ENCODE measurements around the gene MELTF.

Gene MELTF

DNA sequence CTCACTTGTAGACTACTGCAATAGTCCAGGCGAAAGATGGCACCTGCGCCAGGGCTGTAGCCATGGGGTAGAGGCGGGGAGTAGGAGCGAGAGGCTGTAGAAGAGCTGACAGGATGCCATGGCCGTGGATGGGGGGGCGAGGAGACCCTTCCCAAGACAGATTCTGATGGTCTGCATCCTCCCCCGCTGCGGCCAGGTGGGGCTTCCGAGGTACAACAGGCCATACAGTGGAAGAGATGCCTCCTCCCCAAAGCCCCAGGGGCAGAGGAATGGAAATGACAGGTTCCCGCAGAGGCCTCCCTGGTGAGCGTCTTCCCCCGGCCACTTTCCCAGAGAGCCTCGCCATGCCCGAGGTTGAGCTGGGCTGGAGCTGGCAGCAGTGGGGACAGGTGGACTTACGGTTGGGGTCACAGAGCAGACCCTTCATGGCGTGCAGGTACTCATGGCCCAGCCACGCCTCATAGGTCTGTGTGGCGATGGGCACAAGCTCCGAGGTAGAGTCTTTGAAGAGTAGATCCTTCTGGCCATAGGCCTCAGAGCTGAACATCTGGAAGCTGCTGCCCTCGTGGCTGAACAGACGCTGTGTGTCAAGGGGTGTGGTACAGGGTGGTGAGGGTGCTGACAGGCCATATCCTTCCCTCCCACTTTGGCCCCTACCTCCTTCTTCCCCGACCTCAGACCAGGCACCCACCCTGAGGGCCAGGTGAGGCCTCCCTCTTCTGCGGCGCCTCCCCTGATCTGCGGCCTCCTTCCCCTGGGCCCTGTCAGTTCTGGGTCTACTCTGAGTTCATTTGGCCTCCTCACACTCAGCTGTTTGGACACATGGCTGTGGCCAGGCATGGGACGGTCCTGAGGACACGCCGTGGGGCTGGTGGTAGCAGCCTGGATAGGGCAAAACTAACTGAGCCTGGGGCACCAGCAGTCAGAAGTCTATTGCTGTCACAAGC is 13.6 kb downstream of the MELTF start:
- Histone ChIP-seq H3K4me3 (ENCODE audit: low read length) (no peak overlapping the region), H3K27ac (ENCODE audit: low read length) (no peak overlapping the region), H3K9me3 (ENCODE audit: control insufficient read depth, low read depth, low read length) (no peaks in the 10 kb centered on the region), H3K36me3 (ENCODE audit: control insufficient read depth, low read depth, low read length) (no peaks in the 10 kb centered on the region), H3K4me1 (ENCODE audit: control insufficient read depth, low read depth, low read length) (peaks cover 3% of the 10 kb centered on the region), H3K27me3 (ENCODE audit: control insufficient read depth, insufficient read depth, low read length) (no peaks in the 10 kb centered on the region), H3K9ac (ENCODE audit: low read length) (no peak overlapping the region)

DNA sequence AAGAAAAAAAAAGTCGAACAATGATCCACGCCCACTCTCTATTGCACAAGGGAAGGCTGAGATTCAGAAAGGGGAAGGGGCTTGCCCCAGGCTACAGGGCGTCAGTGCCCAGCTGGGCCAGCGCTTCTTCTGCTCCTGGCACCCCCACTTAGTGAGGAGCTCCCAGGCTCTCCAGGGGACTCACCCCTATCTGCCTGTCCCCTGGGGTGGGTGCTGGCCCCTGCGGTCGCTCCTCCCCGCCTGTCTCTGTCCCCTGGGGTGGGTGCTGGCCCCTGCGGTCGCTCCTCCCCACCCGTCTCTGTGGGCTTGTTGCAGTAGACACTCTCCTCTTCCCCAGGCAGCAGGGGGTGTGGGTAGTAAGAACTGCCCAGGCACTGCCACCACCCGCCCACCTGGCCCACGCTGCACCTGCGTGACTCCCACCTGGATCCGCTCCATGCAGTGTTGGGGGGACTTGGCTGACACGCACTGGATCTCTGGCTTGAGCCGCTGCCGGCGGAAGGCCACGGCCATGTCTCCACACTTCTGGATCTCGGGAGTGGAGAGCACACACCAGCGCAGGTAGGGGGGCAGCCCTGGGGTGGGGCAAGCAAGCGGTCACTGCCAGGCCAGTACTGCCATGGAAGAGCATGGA is 14.6 kb downstream of the MELTF start:
- Histone ChIP-seq H3K36me3 (ENCODE audit: control insufficient read depth, low read depth, low read length) (no peaks in the 10 kb centered on the region), H3K27ac (ENCODE audit: low read length) (no peak overlapping the region), H3K27me3 (ENCODE audit: control insufficient read depth, insufficient read depth, low read length) (no peaks in the 10 kb centered on the region), H3K4me1 (ENCODE audit: control insufficient read depth, low read depth, low read length) (no peaks in the 10 kb centered on the region), H3K4me3 (ENCODE audit: low read length) (no peak overlapping the region), H3K9me3 (ENCODE audit: control insufficient read depth, low read depth, low read length) (no peaks in the 10 kb centered on the region), H3K9ac (ENCODE audit: low read length) (no peak overlapping the region)

DNA sequence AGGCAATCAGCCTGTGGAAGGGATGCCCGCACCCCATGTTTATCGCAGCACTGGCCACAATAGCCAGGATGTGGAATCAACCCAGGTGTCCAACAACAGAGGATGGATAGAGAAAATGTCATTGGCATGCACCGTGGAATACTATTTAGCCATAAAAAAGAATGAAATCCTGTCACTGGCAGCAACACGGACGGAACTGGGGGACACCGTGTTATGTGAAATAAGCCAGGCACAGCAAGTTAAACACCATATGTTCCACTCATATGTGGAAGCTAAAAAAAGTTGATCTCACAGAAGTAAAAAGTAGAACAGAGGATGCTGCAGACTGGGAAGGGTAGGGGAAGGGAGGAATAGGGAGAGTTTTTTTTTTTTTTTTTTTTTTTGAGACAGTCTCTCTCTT is 15.6 kb downstream of the MELTF start:
- no peaks in the 10 kb centered on the region for H3K27me3 ChIP-seq (ENCODE audit: control insufficient read depth, insufficient read depth, low read length)
- H3K36me3 ChIP-seq (ENCODE audit: control insufficient read depth, low read depth, low read length): no peaks in the 10 kb centered on the region
- H3K9ac ChIP-seq (ENCODE audit: low read length): no peak overlapping the region
- no peaks in the 10 kb centered on the region for H3K9me3 ChIP-seq (ENCODE audit: control insufficient read depth, low read depth, low read length)
- no peak overlapping the region for H3K4me3 ChIP-seq (ENCODE audit: low read length)
- H3K4me1 ChIP-seq (ENCODE audit: control insufficient read depth, low read depth, low read length): no peaks in the 10 kb centered on the region
- no peak overlapping the region for H3K27ac ChIP-seq (ENCODE audit: low read length)

DNA sequence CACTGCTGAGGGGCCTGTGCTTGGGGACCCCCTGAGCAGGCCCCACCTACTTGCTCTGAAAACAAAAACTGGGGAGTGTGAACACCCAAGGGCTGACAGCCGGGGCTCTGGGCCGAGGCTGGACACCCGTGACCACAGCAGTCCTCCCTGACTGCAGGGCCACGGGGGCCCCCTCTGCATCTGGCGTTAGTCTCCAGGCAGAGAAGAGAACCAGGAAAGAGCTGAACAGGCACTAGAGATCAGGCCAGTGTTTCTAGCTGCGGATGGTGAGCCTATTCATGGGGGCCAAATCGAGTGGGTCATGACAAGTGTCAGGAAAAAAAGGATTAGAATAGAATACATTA is 17.1 kb downstream of the MELTF start:
- Histone ChIP-seq H3K9ac (ENCODE audit: low read length) (no peak overlapping the region), H3K36me3 (ENCODE audit: control insufficient read depth, low read depth, low read length) (no peaks in the 10 kb centered on the region), H3K4me3 (ENCODE audit: low read length) (no peak overlapping the region), H3K27me3 (ENCODE audit: control insufficient read depth, insufficient read depth, low read length) (no peaks in the 10 kb centered on the region), H3K27ac (ENCODE audit: low read length) (no peak overlapping the region), H3K9me3 (ENCODE audit: control insufficient read depth, low read depth, low read length) (no peaks in the 10 kb centered on the region), H3K4me1 (ENCODE audit: control insufficient read depth, low read depth, low read length) (no peaks in the 10 kb centered on the region)

DNA sequence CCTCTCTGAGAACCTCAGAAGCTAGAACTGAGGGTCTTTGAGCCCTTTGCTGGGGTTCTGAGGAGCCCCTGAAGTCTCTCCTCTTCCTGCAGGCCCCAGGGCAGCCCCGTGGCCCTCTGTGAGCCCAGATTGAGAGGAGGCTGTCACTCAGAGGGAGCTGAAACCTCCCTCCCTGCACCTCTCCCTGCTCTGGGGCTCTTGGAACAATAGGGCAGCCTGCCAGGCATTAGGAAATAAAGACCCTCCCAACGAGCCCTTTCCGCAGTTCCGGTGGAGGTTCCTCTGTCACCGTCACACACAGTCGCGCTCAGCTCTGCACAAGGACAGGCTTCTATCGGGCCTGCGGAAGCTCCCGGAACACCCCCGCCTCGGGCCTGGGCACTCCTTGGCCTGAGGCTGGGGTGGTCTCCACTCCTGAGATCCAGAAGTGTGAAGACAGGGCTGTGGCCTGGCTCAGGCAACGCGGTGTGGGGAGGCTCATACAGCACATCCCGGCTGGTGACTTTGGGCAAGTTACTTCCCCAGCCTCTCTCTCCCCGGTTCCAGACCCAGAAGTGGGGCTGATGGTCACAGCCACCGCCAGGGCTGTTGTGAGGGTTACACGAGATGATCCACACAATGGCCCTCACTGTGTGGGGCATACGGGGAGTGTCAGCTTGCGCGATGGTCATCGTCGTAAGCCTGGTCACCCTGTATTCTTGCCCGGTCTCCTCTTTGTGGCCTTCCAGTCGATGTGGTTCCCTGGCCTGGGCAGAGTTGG is 17.7 kb downstream of the MELTF start:
- Histone ChIP-seq H3K9me3 (ENCODE audit: control insufficient read depth, low read depth, low read length) (no peaks in the 10 kb centered on the region), H3K4me3 (ENCODE audit: low read length) (no peak overlapping the region), H3K27ac (ENCODE audit: low read length) (no peak overlapping the region), H3K36me3 (ENCODE audit: control insufficient read depth, low read depth, low read length) (no peaks in the 10 kb centered on the region), H3K9ac (ENCODE audit: low read length) (no peak overlapping the region), H3K27me3 (ENCODE audit: control insufficient read depth, insufficient read depth, low read length) (no peaks in the 10 kb centered on the region), H3K4me1 (ENCODE audit: control insufficient read depth, low read depth, low read length) (no peaks in the 10 kb centered on the region)

DNA sequence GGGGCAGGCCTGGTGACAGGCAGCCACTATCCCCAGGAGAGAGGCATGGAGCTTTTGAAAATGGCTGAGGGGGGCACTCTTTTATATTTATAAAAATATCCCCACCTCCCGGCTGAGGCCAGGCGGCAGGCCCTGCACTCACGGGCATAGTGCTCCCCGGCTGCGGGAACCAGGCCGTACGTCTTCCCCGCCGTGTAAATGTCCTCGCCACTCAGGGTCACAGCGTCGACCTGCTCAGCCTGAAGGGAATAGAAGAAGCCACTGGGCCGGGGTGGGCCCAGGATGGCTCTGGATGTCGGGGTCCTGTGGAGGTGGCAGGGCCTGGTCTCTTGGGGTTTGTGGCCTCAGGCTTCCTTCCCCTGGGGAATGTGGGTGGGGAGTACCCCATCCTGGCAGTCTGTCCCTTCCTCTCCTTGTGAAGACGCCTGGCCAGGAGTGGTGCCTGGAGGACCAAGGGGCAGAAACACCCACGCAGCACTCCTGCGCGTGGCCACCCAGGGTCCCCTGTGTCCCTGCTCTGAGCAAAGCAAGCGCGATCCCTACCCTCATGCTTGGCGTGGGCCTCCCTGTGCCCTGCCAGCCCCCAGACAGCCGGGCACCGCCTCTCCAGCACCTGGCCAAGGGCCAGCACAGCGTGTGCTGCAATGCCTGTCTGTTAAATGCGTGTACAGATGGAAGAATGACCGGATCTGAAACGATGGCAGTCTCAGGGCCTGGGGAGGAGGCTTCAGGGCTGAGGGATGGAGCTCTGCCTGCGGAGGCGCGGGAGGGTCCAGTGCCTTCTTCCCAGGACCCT is 18.9 kb downstream of the MELTF start:
- Histone ChIP-seq H3K9ac (ENCODE audit: low read length) (no peak overlapping the region), H3K9me3 (ENCODE audit: control insufficient read depth, low read depth, low read length) (no peaks in the 10 kb centered on the region), H3K4me3 (ENCODE audit: low read length) (no peak overlapping the region), H3K27ac (ENCODE audit: low read length) (no peak overlapping the region), H3K36me3 (ENCODE audit: control insufficient read depth, low read depth, low read length) (no peaks in the 10 kb centered on the region), H3K27me3 (ENCODE audit: control insufficient read depth, insufficient read depth, low read length) (no peaks in the 10 kb centered on the region), H3K4me1 (ENCODE audit: control insufficient read depth, low read depth, low read length) (no peaks in the 10 kb centered on the region)

DNA sequence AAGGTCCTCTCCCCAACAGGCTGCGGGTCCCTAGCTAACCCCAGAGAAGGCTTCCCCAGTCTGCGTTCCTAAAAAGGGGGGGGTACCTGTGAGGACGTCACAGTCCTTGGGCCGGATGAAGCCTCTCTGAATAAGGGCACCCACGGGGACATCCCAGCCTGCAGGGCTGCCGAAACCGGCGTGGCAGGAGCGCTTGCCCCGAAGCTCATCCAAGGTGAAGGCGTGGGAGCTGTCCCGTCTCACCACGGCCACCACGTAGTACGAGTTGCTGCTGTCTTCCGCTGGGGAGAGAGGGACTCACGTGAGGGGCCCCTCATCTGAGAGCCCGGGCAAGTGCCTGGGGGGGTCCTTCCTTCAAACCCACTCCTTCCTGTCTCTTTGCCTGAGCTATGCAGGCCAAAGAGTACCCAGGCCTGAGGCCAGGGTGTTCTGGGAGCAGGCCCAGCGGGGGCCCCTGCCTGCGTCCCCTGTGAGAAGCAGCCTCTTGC is 20.0 kb downstream of the MELTF start:
- no peak overlapping the region for H3K27ac ChIP-seq (ENCODE audit: low read length)
- H3K9me3 ChIP-seq (ENCODE audit: control insufficient read depth, low read depth, low read length): no peaks in the 10 kb centered on the region
- H3K36me3 ChIP-seq (ENCODE audit: control insufficient read depth, low read depth, low read length): no peaks in the 10 kb centered on the region
- H3K4me1 ChIP-seq (ENCODE audit: control insufficient read depth, low read depth, low read length): no peaks in the 10 kb centered on the region
- no peak overlapping the region for H3K4me3 ChIP-seq (ENCODE audit: low read length)
- no peak overlapping the region for H3K9ac ChIP-seq (ENCODE audit: low read length)
- H3K27me3 ChIP-seq (ENCODE audit: control insufficient read depth, insufficient read depth, low read length): peaks cover 8% of the 10 kb centered on the region

DNA sequence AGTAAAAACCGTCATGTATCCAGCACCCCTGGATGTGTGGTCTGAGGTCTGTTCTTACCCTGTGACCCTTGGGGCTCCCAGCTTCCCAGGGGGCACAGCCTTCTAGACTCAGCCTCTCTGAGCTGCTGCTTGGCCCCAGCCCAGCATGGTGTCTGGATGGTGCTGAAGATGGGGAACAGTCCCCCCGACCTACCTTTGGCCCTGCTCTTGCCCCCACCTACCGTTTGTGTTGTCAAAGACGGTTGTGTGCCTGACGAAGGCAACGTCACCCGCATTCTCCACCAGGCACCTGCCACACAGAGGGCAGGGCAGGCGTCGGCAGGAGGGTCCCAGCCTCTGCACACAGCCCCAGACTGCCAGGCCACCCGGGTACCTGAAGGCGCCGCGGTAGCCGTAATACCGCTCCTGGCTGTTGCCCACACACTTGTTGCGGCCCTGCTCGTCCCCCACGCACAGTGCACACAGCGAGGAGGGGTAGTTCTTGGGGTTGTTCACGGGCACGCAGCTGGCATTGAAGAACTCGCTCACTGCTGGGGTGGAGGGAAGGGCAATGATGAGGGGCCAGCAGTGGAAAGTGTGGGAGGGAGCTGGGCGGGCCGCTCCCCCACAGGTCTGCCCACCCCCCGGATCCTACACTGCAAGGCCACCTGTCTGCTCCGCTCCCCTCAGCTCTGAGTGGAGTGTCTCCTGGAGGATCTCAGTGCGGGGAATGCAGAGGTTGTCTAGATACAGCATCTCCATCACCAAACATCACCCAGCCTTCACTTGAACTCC is 21.0 kb downstream of the MELTF start:
- H3K27ac ChIP-seq (ENCODE audit: low read length): no peak overlapping the region
- H3K9ac ChIP-seq (ENCODE audit: low read length): no peak overlapping the region
- H3K36me3 ChIP-seq (ENCODE audit: control insufficient read depth, low read depth, low read length): no peaks in the 10 kb centered on the region
- H3K4me1 ChIP-seq (ENCODE audit: control insufficient read depth, low read depth, low read length): peaks cover 4% of the 10 kb centered on the region
- H3K27me3 ChIP-seq (ENCODE audit: control insufficient read depth, insufficient read depth, low read length): peaks cover 18% of the 10 kb centered on the region
- H3K4me3 ChIP-seq (ENCODE audit: low read length): no peak overlapping the region
- no peaks in the 10 kb centered on the region for H3K9me3 ChIP-seq (ENCODE audit: control insufficient read depth, low read depth, low read length)

DNA sequence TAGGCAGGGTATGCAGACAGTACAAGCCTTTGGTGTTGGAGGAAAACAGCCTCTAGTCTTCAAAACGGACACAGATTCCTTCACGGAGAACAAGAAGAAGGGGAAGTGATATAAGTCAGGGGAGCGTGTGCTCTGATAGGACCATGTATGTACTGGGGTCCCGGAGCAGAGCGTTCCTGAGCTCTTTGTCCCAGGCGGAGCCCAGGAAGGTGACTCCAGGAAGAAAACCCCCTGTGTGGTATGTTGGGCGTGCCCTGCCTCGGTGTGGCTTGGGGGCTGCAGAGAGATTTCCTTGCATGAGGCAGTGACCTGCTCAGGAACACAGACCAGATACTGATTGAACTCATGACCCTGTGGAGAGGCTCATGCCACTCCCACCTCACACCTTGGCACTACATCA is 21.7 kb downstream of the MELTF start:
- peaks cover 19% of the 10 kb centered on the region for H3K27me3 ChIP-seq (ENCODE audit: control insufficient read depth, insufficient read depth, low read length)
- H3K36me3 ChIP-seq (ENCODE audit: control insufficient read depth, low read depth, low read length): no peaks in the 10 kb centered on the region
- H3K9ac ChIP-seq (ENCODE audit: low read length): no peak overlapping the region
- peaks cover 4% of the 10 kb centered on the region for H3K4me1 ChIP-seq (ENCODE audit: control insufficient read depth, low read depth, low read length)
- H3K4me3 ChIP-seq (ENCODE audit: low read length): no peak overlapping the region
- H3K27ac ChIP-seq (ENCODE audit: low read length): no peak overlapping the region
- no peaks in the 10 kb centered on the region for H3K9me3 ChIP-seq (ENCODE audit: control insufficient read depth, low read depth, low read length)

DNA sequence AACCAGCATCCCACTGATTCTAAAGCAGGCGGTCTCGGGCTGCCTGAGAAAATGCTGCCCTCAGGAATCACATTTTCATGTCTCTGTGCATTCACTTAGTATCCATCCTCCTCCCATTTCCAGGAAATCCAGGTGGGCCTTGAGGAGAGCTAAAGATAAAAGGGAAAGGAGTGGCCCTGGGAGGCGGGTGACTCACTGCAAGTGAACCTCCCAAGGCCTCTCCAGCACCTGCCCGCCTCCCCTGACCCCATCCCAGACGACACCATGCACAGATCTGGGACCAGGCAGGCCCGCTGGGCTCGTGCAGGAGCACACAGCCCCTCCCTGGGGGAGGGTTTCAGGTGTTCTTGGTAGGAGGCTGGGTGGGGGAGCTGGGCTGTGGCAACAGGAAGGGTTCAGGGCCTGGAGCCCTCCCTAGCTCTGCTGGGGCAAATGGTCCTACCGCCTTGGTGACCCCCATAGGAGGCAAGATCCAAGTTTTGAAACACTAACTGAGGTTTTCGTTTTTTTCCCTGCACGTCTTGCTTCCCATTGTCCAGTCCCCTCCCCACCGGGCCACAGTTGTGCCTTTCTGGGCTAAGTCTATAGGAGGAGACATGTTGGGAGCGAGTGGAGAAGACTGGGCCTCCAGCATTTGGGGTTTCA is 22.2 kb downstream of the MELTF start:
- no peak overlapping the region for H3K4me3 ChIP-seq (ENCODE audit: low read length)
- H3K4me1 ChIP-seq (ENCODE audit: control insufficient read depth, low read depth, low read length): peaks cover 4% of the 10 kb centered on the region
- H3K9me3 ChIP-seq (ENCODE audit: control insufficient read depth, low read depth, low read length): no peaks in the 10 kb centered on the region
- H3K27me3 ChIP-seq (ENCODE audit: control insufficient read depth, insufficient read depth, low read length): peaks cover 19% of the 10 kb centered on the region
- H3K36me3 ChIP-seq (ENCODE audit: control insufficient read depth, low read depth, low read length): no peaks in the 10 kb centered on the region
- H3K9ac ChIP-seq (ENCODE audit: low read length): no peak overlapping the region
- no peak overlapping the region for H3K27ac ChIP-seq (ENCODE audit: low read length)

Data from iPS-18a (cell line).